DOHH2 (cell line): ENCODE data around the gene GLS.

Source experiments
- H3F3A ChIP-seq: fragments of 200-600 bp; sonication (generic), shearing (Covaris generic); 2 replicates; pipeline ENCODE4 v1.6.0; 2016; ENCODE audit warnings: antibody characterized with exemption, mild to moderate bottlenecking; ENCODE audit not compliant: control insufficient read depth, insufficient read depth
- H3K27ac ChIP-seq: fragments of 200-600 bp; sonication (generic); 2 replicates; pipeline ENCODE4 v1.5.1; 2014; ENCODE audit warnings: low read depth, mild to moderate bottlenecking, low read length, moderate library complexity
- H3K27me3 ChIP-seq: fragments of 200-600 bp; sonication (generic); 2 replicates; pipeline ENCODE4 v1.6.1; 2014; ENCODE audit warnings: mild to moderate bottlenecking, low read length, mixed read lengths; ENCODE audit not compliant: control insufficient read depth
- H3K36me3 ChIP-seq: fragments of 200-600 bp; sonication (generic); 2 replicates; pipeline ENCODE4 v1.6.1; 2014; ENCODE audit warnings: mild to moderate bottlenecking, low read length, moderate library complexity, mixed read lengths; ENCODE audit not compliant: control insufficient read depth
- H3K4me1 ChIP-seq: fragments of 200-600 bp; sonication (generic); 2 replicates; pipeline ENCODE4 v1.6.1; 2014; ENCODE audit warnings: mild to moderate bottlenecking, low read length, mixed read lengths; ENCODE audit not compliant: control insufficient read depth
- H3K4me2 ChIP-seq: fragments of 200-600 bp; sonication (generic); 2 replicates; pipeline ENCODE4 v1.6.0; 2014; ENCODE audit warnings: mild to moderate bottlenecking, low read length, moderate library complexity
- H3K4me3 ChIP-seq: fragments of 200-600 bp; sonication (generic); 2 replicates; pipeline ENCODE4 v1.5.1; 2014; ENCODE audit warnings: mild to moderate bottlenecking, low read length, mixed read lengths
- H3K79me2 ChIP-seq: fragments of 200-600 bp; sonication (generic); 2 replicates; pipeline ENCODE4 v1.6.1; 2014; ENCODE audit warnings: mild to moderate bottlenecking, low read length, mixed read lengths; ENCODE audit not compliant: control insufficient read depth
- H3K9me2 ChIP-seq: fragments of 200-600 bp; sonication (generic); replicated peaks from 2 replicates; pipeline ENCODE4 v1.6.1; 2014; ENCODE audit warnings: mild to moderate bottlenecking, low read length, mixed read lengths; ENCODE audit not compliant: control insufficient read depth
- H3K9me3 ChIP-seq: fragments of 200-600 bp; sonication (generic); 2 replicates; pipeline ENCODE4 v1.6.1; 2014; ENCODE audit warnings: antibody characterized with exemption, low read length, mixed read lengths; ENCODE audit not compliant: control insufficient read depth, insufficient read depth
- H4K20me1 ChIP-seq: fragments of 200-600 bp; sonication (generic); 2 replicates; pipeline ENCODE4 v1.6.0; 2014; ENCODE audit warnings: low read depth, mild to moderate bottlenecking, antibody characterized with exemption, low read length, moderate library complexity; ENCODE audit not compliant: control insufficient read depth, insufficient read depth
- CTCF ChIP-seq: fragments of 200-600 bp; sonication (generic); IDR thresholded peaks from one replicate; pipeline ENCODE4 v1.5.1; 2014; ENCODE audit warnings: antibody characterized with exemption, mild to moderate bottlenecking, low read depth, low read length; ENCODE audit not compliant: poor library complexity, severe bottlenecking
- EZH2phosphoT487 ChIP-seq: fragments of 200-600 bp; sonication (generic); IDR thresholded peaks from 2 replicates; pipeline ENCODE4 v1.6.1; 2017; ENCODE audit warnings: borderline replicate concordance, mild to moderate bottlenecking, antibody characterized with exemption, low read length, moderate library complexity, mixed read lengths

The GLS gene

DNA sequence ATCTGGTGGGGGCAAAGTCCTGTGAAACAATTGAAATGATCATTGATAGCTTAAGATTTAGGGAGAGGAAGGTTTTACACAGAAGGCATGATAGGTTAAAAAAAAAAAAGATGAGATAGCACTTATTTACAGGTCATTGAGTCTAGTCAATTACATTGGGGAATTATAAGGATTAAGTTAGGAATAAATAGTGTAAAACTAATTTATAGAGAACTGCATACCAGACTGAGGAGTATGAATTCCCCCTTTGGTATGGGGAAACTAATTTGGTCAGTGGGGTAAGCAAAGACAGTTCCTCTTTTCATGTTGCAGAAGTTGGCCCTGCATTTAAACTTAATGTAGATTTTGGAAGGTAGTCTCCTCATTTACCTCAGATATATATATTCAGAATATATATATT lies 10.8 kb downstream of the GLS start:
- H3K27me3 ChIP-seq = no peaks in the 10 kb centered on the region
- no peak overlapping the region for H3K27ac ChIP-seq
- H3K9me3 ChIP-seq = no peaks in the 10 kb centered on the region
- H3K36me3 ChIP-seq = peaks cover 81% of the 10 kb centered on the region
- H4K20me1 ChIP-seq = peaks cover 21% of the 10 kb centered on the region; the same call in 1 of the 2 replicates
- no peak overlapping the region for H3K4me3 ChIP-seq
- 0 out of 2 replicates have a peak, but pooled peaks cover 4% of the 10 kb centered on the region for H3F3A ChIP-seq
- no peaks in the 10 kb centered on the region for H3K9me2 ChIP-seq
- 0 out of 2 replicates have a peak overlapping the region, but pooled peaks have one; percentile 6 for H3K4me2 ChIP-seq
- H3K4me1 ChIP-seq = peaks cover 50% of the 10 kb centered on the region
- peaks cover 91% of the 10 kb centered on the region for H3K79me2 ChIP-seq
- TF ChIP-seq CTCF (no peak), EZH2phosphoT487 (no peak)

- H3K79me2 ChIP-seq = peaks cover 91% of the 10 kb centered on the region
- peaks cover 21% of the 10 kb centered on the region; the same call in 1 of the 2 replicates for H4K20me1 ChIP-seq
- H3F3A ChIP-seq = 0 out of 2 replicates have a peak, but pooled peaks cover 5% of the 10 kb centered on the region
- H3K27ac ChIP-seq = no peak overlapping the region
- H3K36me3 ChIP-seq = peaks cover 86% of the 10 kb centered on the region
- no peak overlapping the region for H3K4me2 ChIP-seq
- peaks cover 45% of the 10 kb centered on the region for H3K4me1 ChIP-seq
- no peaks in the 10 kb centered on the region for H3K27me3 ChIP-seq
- H3K9me2 ChIP-seq = no peaks in the 10 kb centered on the region
- H3K9me3 ChIP-seq = no peaks in the 10 kb centered on the region
- no peak for TF ChIP-seq EZH2phosphoT487
- no peak for TF ChIP-seq CTCF
- H3K4me3 ChIP-seq = no peak overlapping the region
These were observed 11.3 kb downstream of the GLS start for GRCh38 chr2:190891889-190892288.

DNA sequence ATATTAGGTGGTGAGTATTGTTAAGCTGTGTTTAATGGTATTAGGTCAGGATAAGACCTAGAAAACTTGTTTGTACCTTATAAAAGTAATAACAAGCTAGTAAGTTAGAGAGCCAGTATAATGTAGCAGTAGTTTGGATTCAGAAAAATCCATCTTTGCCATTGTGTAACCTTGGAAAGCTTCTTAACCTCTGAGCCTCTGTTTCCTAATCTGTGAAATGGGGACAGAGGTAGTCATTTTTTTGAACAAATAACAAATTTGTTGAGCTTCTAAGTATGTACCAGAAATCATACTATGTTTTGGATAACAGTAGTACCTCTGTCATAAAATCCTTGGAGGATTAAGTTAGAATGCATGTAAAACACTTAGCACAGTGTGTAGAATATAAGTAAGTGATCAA lies 12.5 kb downstream of the GLS start:
- H4K20me1 ChIP-seq = peaks cover 17% of the 10 kb centered on the region; the same call in 1 of the 2 replicates

More for the DNA sequence above, 12.5 kb downstream of the GLS start:
- TF ChIP-seq CTCF = no peak
- no peak overlapping the region for H3K4me2 ChIP-seq
- H3K4me3 ChIP-seq = no peak overlapping the region
- no peaks in the 10 kb centered on the region for H3K9me3 ChIP-seq
- 0 out of 2 replicates have a peak, but pooled peaks cover 5% of the 10 kb centered on the region for H3F3A ChIP-seq
- H3K79me2 ChIP-seq = peaks cover 78% of the 10 kb centered on the region
- H3K36me3 ChIP-seq = peaks cover 86% of the 10 kb centered on the region
- no peaks in the 10 kb centered on the region for H3K27me3 ChIP-seq
- no peak overlapping the region for H3K27ac ChIP-seq
- H3K9me2 ChIP-seq = no peaks in the 10 kb centered on the region
- peaks cover 33% of the 10 kb centered on the region for H3K4me1 ChIP-seq
